ENCODE measurements around the gene GRID1. TPM values are rescaled to one million over a fixed set of nuclear protein-coding genes. Genes with fewer than 3 reads are reported as not detected.

The GRID1 gene
- total RNA-seq, 4 donors from 2014 or later: 1.4 to 4.9 (median 2.0) TPM

DNA sequence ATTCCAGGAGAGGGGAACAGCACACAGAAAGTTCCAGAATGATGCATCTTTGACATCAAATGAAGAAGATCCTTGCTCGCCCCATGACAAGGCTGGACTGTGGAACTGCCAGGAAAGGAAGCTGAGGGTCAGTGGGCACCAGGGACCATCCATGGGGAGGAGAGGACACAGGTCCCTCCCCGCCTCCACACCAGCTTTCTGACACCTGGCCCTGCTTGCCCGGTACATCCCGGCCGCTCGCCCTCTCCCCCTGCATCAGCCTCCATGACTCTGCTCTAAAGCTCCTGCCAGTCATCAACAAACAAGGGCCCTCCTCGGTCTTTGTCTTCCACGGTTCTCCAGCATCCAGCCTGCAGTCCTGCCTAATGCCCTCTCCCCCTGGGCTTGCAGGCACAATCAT lies 222.3 kb downstream of the GRID1 start:
- intact Hi-C loops (cut with DNase I; ENCODE audit: low total_unique reads): no loop called here
- 91 to 92% methylated on average over 8 of the region's 8 CpGs for WGBS, 2 donors
- TF ChIP-seq POLR2A (IDR thresholded peaks at IDR 0.05): no peak
- TF ChIP-seq, protein P1, sequence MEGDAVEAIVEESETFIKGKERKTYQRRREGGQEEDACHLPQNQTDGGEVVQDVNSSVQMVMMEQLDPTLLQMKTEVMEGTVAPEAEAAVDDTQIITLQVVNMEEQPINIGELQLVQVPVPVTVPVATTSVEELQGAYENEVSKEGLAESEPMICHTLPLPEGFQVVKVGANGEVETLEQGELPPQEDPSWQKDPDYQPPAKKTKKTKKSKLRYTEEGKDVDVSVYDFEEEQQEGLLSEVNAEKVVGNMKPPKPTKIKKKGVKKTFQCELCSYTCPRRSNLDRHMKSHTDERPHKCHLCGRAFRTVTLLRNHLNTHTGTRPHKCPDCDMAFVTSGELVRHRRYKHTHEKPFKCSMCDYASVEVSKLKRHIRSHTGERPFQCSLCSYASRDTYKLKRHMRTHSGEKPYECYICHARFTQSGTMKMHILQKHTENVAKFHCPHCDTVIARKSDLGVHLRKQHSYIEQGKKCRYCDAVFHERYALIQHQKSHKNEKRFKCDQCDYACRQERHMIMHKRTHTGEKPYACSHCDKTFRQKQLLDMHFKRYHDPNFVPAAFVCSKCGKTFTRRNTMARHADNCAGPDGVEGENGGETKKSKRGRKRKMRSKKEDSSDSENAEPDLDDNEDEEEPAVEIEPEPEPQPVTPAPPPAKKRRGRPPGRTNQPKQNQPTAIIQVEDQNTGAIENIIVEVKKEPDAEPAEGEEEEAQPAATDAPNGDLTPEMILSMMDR (IDR thresholded peaks at IDR 0.05): no peak
- no peak for DNase-seq (ENCODE audit: low spot score in 2 of 2)
- no peak overlapping the region for H3K4me3 ChIP-seq (ENCODE audit: low read depth, poor library complexity, severe bottlenecking)

DNA sequence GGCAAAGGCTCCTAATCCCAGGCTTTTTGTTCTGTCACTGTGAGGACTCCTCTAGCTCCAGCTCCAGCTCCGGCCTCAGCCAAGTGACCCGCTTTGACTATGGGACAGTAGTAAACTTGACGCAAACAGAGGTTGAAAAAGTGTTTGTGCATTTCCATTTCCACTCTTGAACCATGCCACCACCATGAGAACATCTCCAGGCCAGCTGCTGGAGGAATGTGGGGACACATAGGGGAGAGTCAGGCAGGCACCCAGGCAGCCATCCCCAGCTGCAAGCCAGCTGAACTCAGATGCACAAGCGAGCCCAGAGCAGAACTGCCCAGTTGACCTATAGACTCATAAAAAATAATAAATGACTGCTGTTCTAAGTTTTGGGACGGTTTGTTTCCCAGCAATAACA lies 224.7 kb downstream of the GRID1 start:
- TF ChIP-seq, protein P1 (IDR thresholded peaks at IDR 0.05): no peak
- TF ChIP-seq POLR2A (IDR thresholded peaks at IDR 0.05): no peak
- no peak for DNase-seq (ENCODE audit: low spot score in 2 of 2)
- 82 to 88% methylated on average over 5 of the region's 5 CpGs for WGBS, 2 donors
- intact Hi-C loops (cut with DNase I; ENCODE audit: low total_unique reads): no loop called here
- no peak overlapping the region for H3K4me3 ChIP-seq (ENCODE audit: low read depth, poor library complexity, severe bottlenecking)

DNA sequence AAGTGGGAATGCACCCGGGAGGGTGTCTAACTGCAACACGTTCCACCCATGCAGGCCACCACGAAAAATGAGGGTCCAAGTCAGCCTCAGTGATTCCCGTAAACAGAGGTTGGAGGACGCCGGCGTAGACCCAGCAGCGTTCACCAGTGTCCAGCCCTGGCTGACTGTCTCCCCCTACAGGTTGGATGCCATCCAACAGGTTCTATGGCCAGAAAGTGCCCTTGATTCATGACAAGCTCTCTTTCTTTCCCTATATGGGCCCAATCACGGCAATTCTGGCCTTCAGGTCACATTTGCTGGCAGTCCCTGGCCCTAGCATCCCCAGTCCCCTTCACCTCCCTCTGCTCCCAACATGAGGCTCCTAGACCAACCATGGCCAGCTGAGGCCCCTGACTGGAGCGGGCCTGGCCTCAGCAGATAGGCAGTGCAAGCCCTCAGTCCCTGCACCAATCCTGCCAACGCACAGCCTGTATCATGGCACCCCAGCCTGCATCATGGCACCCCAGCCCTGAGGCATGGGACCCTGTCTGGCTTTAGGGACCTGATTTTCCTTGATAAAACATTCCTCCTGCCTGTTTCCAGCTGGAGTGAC lies 227.4 kb downstream of the GRID1 start:
- intact Hi-C loops (cut with DNase I; ENCODE audit: low total_unique reads): no loop called here
- 84 to 87% methylated on average over 11 of the region's 11 CpGs for WGBS, 2 donors
- DNase-seq (ENCODE audit: low spot score in 2 of 2): no peak
- no peak overlapping the region for H3K4me3 ChIP-seq (ENCODE audit: low read depth, poor library complexity, severe bottlenecking)
- TF ChIP-seq, protein P1 (IDR thresholded peaks at IDR 0.05): no peak
- TF ChIP-seq POLR2A (IDR thresholded peaks at IDR 0.05): no peak

DNA sequence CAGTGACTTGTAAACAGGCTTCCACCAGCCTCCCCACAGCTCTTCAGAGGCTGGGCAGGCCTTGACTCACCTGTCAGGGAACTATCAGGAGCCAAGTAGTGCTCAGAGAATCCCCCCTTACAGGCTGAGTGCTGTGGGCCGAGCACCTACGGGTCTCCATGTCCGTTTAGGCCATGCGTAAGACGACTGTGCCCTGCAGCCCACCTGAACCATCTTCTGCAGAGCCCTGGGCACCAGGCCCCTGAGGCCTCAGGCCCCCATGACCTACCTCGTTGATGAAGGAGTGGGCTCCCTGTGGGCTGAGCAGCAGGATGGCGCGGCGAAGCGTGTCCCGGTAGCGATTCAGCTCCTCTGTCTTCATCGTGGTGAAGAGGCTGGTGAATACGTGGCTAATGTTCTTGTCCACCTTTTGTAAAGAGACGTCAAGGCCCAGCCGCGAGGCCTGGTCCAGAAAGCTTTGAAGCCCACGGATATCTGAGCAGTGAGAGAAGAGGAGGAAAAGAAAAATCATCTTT lies 228.0 kb downstream of the GRID1 start:
- intact Hi-C loops (cut with DNase I; ENCODE audit: low total_unique reads): no loop called here

DNA sequence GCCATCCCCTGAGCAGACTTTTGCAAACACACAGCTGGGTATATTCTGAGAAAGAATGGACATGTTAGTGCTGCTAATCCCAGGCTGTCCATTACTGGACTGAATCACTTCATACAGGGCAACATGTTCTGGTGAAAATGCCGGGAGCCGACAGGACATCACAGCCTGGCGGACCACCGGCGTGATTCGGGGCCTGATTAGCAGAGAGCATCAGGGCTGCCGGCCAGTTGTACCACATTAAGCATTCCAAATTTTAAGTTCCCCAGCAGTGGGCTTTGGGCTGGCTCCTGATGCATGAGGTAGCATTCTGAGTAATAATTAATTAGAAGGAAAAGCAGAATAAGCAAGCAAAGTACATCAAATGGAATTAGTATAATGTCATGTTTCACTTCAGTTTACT lies 229.0 kb downstream of the GRID1 start:
- intact Hi-C loops (cut with DNase I; ENCODE audit: low total_unique reads): no loop called here

More for the DNA sequence above, 228.0 kb downstream of the GRID1 start:
- no peak for DNase-seq (ENCODE audit: low spot score in 2 of 2)
- TF ChIP-seq, protein P1 (IDR thresholded peaks at IDR 0.05): no peak
- no peak for TF ChIP-seq POLR2A (IDR thresholded peaks at IDR 0.05)
- WGBS, 2 donors: 93 to 95% methylated on average over 18 of the region's 18 CpGs
- H3K4me3 ChIP-seq (ENCODE audit: low read depth, poor library complexity, severe bottlenecking): no peak overlapping the region

More for the DNA sequence above, 229.0 kb downstream of the GRID1 start:
- no peak for DNase-seq (ENCODE audit: low spot score in 2 of 2)
- no peak overlapping the region for H3K4me3 ChIP-seq (ENCODE audit: low read depth, poor library complexity, severe bottlenecking)
- TF ChIP-seq, protein P1 (IDR thresholded peaks at IDR 0.05): no peak
- no peak for TF ChIP-seq POLR2A (IDR thresholded peaks at IDR 0.05)
- 95 to 96% methylated on average over 7 of the region's 7 CpGs for WGBS, 2 donors

Measured in lower leg skin (tissue), 4 donors.